ENCODE data around the gene TAF4.
"Not testable (repeated sequence)": the region's sequence is repeated elsewhere in the genome, so short reads cannot be mapped to it uniquely, and the experiment has no call there.

TAF4 gene

DNA sequence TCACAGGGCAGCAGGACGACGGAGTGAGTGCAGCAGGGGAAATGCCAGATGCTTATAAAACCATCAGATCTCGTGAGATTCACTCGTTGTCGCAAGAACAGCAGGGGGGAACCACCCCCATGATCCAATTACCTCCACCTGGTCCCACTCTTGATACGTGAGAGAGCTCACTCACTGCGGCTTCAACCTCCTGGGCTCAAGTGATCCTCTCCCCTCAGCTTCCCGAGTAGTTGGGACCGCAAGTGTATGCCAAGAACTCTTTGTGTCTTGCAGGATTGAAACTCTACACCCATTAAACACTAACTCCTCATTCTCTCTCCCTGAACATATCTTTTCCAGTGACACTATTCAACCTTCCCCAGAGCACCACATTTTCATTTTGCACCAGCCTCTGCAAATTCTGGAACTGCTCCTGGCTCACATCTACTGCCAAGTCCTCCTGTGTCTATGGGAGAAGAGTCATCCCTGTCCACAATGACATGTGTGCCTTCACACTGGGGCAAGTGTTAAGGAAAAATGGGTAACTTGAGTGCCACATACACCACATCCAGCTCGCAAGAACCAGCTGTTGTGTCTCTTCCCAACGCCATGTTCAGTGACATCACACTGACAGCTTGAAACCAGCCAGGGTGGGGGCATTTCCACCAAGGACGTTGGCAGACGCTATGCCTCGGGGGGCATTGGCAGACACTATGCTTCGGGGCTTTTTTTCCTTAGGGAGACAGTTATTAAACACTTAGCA, 14.7 kb upstream of the TAF4 start:
- no peak for DNase-seq

DNA sequence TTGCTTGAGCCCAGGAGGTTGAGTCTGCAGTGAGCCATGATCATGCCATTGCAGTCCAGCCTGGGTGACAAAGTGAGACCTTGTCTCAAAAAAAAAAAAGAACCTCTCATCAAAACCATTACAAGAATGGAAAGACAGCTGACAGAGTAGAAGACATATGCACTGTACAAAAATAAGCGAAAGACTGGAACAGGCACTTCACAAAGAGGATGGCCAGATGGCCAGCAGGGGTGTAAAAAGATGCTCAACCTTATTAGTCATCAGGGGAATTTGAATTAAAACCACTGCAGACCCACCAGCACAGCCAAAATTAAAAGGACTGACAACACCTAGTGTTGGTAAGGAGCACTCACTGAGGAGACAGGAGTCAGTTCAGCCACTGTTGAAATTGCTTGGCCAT, 13.5 kb upstream of the TAF4 start:
- no peak for DNase-seq

- DNase-seq = no peak
Measured at GRCh38 chr20:62073323-62073722, 7.6 kb upstream of the TAF4 start.

DNA sequence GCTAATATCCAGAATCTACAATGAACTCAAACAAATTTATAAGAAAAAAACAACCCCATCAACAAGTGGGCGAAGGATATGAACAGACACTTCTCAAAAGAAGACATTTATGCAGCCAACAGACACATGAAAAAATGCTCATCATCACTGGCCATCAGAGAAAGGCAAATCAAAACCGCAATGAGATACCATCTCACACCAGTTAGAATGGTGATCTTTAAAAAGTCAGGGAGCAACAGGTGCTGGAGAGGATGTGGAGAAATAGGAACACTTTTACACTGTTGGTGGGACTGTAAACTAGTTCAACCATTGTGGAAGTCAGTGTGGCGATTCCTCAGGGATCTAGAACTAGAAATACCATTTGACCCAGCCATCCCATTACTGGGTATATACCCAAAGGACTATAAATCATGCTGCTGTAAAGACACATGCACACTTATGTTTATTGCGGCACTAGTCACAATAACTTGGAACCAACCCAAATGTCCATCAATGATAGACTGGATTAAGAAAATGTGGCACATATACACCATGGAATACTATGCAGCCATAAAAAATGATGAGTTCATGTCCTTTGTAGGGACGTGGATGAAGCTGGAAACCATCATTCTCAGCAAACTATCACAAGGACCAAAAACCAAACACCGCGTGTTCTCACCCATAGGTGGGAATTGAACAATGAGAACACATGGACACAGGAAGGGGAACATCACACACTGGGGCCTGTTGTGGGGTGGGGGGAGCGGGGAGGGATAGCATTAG, 6.2 kb upstream of the TAF4 start:
- not testable (repeated sequence) for DNase-seq

GRCh38 chr20:62069741-62070216, 4.1 kb upstream of the TAF4 start:
- DNase-seq = no peak

GRCh38 chr20:62068997-62069396, 3.3 kb upstream of the TAF4 start:
- no peak for DNase-seq

GRCh38 chr20:62067547-62068260, 2.0 kb upstream of the TAF4 start:
- no peak for DNase-seq

DNA sequence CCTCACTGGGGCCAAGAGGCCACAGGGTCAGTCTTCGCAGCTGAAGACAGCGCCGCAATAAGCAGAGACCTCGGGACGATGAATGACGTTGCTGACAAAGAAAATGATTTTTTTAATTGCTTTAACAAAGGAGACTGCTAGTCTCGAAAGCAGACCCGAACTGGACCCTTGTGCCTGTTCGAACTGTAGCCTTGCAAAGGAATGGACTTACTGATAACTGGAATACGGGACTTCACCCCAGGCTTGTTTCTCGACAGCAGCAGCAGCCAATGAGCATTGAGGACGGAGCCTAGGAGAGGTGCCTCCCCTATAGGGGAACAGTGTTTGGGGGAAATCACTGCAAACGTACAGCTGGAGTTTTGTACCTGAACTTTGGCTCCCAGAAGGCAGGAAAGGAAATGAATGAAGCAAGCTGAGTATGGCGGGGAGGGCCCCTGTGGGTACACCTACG, 1.3 kb upstream of the TAF4 start:
- no peak for DNase-seq

DNA sequence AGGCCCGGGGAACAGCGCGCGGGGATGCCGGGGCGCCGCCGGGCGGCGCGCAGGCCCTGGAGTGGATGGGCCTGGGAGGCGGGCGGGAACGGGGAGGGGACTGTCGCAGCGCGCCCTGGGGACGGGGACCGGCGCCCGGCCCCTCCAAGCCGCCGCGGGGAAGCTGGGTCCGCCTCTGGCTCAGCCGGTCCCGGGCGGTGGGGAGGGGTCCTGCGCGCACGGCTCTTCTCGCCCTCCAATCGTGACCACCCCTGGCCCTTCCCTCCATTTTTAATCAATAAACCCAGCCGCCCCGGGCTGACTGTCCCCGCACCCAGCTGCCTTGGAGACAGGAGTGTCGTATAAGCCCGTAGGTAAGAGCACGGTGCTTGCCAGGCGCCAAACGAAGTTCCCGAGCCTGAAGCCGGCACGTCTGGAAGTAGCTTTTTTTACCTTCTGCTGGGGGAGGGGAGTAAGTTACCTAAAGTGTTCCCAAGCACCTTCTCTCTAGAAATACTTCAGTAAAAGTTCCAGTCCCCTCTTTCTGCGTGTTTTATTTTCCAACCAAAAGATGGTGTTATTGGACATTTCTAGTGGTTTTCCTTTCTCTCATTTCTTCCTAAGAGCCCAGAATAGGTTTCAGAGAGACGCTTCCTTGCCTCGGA, 780 bp upstream of the TAF4 start:
- DNase-seq = peak; percentile 24 to 32

DNA sequence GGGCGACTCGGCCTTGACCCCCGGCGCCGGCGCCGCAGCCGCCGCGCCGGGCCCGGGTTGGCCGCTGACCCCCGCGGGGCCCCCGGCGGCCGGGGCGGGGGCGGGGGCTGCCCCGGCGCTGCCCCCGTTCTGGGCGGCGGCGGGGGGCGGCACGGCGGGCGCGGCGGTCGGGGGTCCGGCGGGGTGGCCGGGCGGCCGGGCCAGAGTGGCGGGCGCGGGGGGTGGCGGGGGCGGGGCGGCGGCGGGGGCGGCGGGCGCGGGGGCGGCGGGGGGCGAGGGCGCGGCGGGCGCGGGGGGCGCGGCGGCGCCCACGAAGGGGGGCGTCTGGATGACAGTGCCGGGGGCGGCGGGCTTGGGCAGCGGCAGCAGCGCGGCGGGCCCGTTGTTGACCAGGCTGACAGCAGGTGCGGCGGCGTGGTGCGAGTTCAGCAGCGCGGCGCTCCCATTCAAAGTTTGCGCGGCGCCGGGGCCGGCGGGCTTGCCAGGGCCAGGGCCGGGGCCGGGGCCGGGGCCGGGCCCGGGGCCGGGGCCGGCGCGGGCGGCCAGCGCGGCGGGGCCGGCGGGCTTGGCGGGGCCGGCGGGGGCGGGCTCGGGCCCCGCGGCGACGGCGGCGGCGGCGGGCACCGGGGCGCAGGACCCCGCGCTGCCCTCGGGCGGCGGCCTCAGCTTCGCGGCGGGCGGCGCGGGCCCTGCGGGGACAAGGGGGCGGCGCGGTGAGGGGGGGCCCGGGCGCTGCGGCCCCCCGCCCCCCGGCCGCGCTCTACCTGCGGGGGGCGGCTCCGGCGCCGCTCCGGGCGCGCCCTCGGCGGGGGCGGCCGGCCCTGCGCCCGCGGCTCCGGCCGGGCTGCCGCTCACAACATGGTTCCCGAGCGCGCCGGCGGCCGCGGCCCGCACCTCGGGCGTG, 659 bp downstream of the TAF4 start:
- no peak for DNase-seq

GRCh38 chr20:62063981-62064769, 1.5 kb downstream of the TAF4 start:
- no peak for DNase-seq

- no peak for DNase-seq
Measured at GRCh38 chr20:62063315-62063980, 2.2 kb downstream of the TAF4 start.

- no peak for DNase-seq
Measured at GRCh38 chr20:62062661-62063314, 2.9 kb downstream of the TAF4 start.

GRCh38 chr20:62061851-62062423, 3.7 kb downstream of the TAF4 start:
- DNase-seq = no peak

- no peak for DNase-seq
Measured at GRCh38 chr20:62060631-62061541, 4.8 kb downstream of the TAF4 start.

DNA sequence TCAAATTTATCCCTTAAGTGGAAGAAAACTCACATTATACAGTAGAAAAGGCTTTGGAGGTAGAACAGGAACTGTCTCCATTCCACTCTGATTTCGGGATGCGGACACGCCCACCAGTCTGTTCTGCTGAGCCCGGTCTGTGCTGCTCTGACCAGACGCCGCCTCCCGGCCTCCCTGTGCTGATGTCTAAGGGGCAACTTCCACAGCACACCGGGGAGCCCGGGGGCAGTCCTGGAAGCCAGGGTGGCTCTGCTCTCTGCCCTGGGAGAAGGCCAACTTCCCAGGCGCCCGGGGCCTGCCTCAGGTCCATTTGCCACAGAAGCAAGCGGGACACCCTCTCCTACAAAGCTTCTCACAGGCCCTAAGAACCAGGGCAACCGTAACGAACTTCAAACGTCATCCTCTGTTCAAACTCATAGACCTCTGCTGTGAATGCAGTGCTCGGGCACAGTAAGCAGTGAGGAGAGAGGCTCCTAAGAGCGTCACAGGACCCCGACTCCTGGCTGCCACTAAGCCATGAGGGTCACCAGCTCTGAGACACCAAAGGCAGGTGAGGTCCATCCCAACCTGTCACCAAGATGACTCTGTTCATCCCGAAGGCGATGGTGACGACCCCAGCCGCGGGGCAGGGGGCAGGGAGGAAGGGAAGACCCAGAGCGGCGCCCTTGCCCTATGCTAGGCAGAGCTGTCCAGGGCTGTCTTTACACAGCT, 5.6 kb downstream of the TAF4 start:
- no peak for DNase-seq

- no peak for DNase-seq
Measured at GRCh38 chr20:62059401-62059800, 6.3 kb downstream of the TAF4 start.

DNA sequence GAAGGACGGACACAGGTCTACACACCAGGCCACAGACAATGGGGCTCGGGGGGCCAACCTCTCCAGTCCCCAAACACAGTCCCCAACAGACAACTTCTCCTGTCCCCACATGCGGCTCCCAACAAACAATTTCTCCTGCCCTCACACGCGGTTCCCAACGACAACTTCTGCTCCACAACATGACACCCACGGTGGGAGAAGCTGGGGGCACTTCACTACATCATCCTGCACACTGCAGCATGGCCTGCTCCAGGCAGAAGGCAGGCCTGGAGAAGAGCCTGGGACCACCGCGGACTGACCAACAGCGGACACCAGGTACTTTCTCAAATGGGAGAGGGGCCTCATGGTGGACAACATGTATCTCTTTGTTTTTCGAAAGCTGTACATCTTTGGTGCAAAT, 6.7 kb downstream of the TAF4 start:
- DNase-seq = no peak

Measured in activated CD4-positive, alpha-beta T cell treated with anti-CD3 and anti-CD28 coated beads, Interleukin-2, amount 50 U/mL, for 4 hours (primary cell).